ENCODE measurements around the gene AMBRA1. TPM values are rescaled to one million over a fixed set of nuclear protein-coding genes. Genes with fewer than 3 reads are reported as not detected.

AMBRA1 gene
- total and polyA plus RNA-seq, 2 of the 8 experiments (the other 6 are each of a cell fraction or from before 2014, with no cell fraction given), result 14.2 to 37.4 TPM

DNA sequence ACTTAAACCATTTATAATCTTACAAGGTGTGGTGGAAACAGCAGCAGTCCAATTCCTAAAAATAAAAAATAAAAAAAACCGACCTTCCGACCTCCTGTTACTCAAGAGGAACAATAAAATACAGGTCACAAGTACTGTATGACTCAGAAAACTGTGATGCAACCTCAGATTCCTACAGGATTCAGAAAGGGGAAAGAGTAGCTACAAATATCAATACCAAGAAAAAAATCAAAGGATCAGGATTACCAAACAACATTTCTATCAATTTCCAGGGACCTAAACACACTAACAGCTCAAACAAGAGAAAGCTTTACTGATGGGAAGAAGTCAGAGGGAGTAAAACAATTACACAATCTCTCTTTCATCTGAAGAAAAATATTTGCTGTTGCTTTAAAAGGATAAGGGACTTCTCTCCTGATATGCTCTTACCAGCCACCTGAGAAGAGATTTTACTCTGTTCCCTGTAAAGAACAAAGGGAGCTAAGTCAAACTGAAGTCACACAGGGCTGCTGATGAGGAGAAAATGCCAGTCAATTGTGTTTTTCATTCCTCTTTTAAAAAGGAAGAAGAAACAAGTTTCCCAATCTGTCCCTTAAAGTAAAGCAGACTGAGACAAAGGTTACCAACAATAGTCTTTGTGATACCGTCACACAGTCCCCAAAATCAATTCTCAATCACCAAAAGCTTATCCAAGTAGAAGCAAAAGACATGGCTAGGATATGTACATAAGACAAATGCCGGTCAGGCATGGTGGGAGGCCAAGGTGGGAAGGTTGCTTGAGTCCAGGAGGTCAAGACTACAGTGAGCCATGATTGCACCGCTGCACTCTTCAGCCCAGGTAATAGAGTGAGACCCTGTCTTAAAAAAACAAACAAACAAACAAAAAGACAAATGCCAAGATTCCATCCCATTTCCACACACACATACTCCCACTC is 39.3 kb downstream of the AMBRA1 start:
- peaks cover 5 to 72% of the 10 kb centered on the region in 2 experiments; a peak in 3 of 4 replicates for H3K79me2 ChIP-seq (ENCODE audit: control insufficient read depth in 1 of 2, insufficient read depth in 2 of 2, low read length in 2 of 2)
- ChIA-PET CTCF (ENCODE audit: partially characterized antibody) (interaction anchor here (0.8 to 1.6 kb wide), 6 partner anchors 12 to 202 kb away, joined by 3 to 6 read pairs (median 3); no protein-coding TSS in a partner anchor), POLR2A (ENCODE audit: partially characterized antibody) (interaction anchor here (0.6 to 1.1 kb wide), 3 partner anchors 12 to 40 kb away, joined by 3 to 7 read pairs (median 3); partner anchors contain the start of gene AMBRA1)
- H3K9me3 ChIP-seq (ENCODE audit: insufficient read depth in 2 of 2, low read depth in 1 of 2, low read length in 1 of 2), result no peaks in the 10 kb centered on the region
- H3K23me2 ChIP-seq (ENCODE audit: low read depth, low read length), result no peaks in the 10 kb centered on the region
- 0 out of 2 replicates have a peak overlapping the region, but pooled peaks have one; percentile 11 for H2BK5ac ChIP-seq (ENCODE audit: low read depth, low read length)
- no peak overlapping the region for H3K18ac ChIP-seq (ENCODE audit: extremely low read depth, low read length)
- no peak overlapping the region for H4K91ac ChIP-seq (replicated peaks; ENCODE audit: insufficient read length, low read length)
- no peak overlapping the region for H2AFZ ChIP-seq (ENCODE audit: low read length)
- H3K14ac ChIP-seq (ENCODE audit: insufficient read length), result no peak overlapping the region
- H3K9ac ChIP-seq (replicated peaks in 1 of 4; ENCODE audit: extremely low read depth in 1 of 4, low read depth in 3 of 4, low read length in 3 of 4), result no peak overlapping the region
- DNase-seq (ENCODE audit: low read depth in 1 of 2, low spot score in 2 of 2) (no peak), FAIRE-seq (no peak)
- WGBS, 2 experiments (ENCODE audit: extremely low coverage in 1 of 2, insufficient coverage in 1 of 2, insufficient read length in 1 of 2, insufficient replicate concordance in 2 of 2, low coverage in 1 of 2, low lambda C conversion rate in 2 of 2, missing lambda C conversion rate in 1 of 2), result 78% methylated on average over 5 of the region's 5 CpGs; no CpG with 5 or more reads in 1 of the 2 experiments
- H4K5ac ChIP-seq (ENCODE audit: insufficient read length, low read depth, low read length), result no peak overlapping the region
- no peak overlapping the region for H2BK120ac ChIP-seq (replicated peaks; ENCODE audit: low read depth, low read length)
- no peaks in the 10 kb centered on the region for H4K20me1 ChIP-seq (replicated peaks in 1 of 2; ENCODE audit: control insufficient read depth in 1 of 2, insufficient read depth in 2 of 2, low read length in 2 of 2)
- H3K27ac ChIP-seq (ENCODE audit: low read depth, low read length), result 0 out of 2 replicates have a peak overlapping the region, but pooled peaks have one; percentile 9
- no peak overlapping the region for H3K4me3 ChIP-seq (ENCODE audit: extremely low read depth in 1 of 4, insufficient read depth in 2 of 4, low read depth in 3 of 4, low read length in 4 of 4)
- H3K56ac ChIP-seq (replicated peaks; ENCODE audit: insufficient read length, low read depth, low read length), result no peak overlapping the region
- H3K4ac ChIP-seq (replicated peaks; ENCODE audit: insufficient read length, low read depth, low read length), result no peak overlapping the region
- no peaks in the 10 kb centered on the region; a peak in 1 of 8 replicates for H3K36me3 ChIP-seq (ENCODE audit: control insufficient read depth in 2 of 4, insufficient read depth in 4 of 4, low read length in 3 of 4)
- H3K23ac ChIP-seq (ENCODE audit: insufficient read length), result no peak overlapping the region
- TF ChIP-seq SAP30 (IDR thresholded peaks at IDR 0.05; ENCODE audit: insufficient read depth, insufficient replicate concordance, low read length) (no peak), CEBPB (IDR thresholded peaks at IDR 0.05; ENCODE audit: low read depth, low read length) (peak; percentile 69)
- peak overlapping the region; percentile 0 to 62; a peak in 2 of 4 replicates for H3K4me2 ChIP-seq (ENCODE audit: insufficient read depth in 1 of 2, low read depth in 2 of 2, low read length in 2 of 2)
- peak overlapping the region; percentile 43; the same call in 1 of the 2 replicates for H2AK5ac ChIP-seq (ENCODE audit: low read depth, low read length)
- peaks cover 0 to 11% (median 3%) of the 10 kb centered on the region in 4 experiments; a peak in 4 of 7 replicates for H3K4me1 ChIP-seq (replicated peaks in 1 of 4; ENCODE audit: control insufficient read depth in 3 of 4, insufficient read depth in 4 of 4, low read length in 3 of 4)
- no peak overlapping the region for H2BK15ac ChIP-seq (ENCODE audit: low read length)
- H3K27me3 ChIP-seq (replicated peaks in 1 of 4; ENCODE audit: control insufficient read depth in 3 of 4, extremely low read depth in 1 of 4, insufficient read depth in 3 of 4, low read length in 3 of 4), result no peaks in the 10 kb centered on the region
- no peak overlapping the region for H2BK12ac ChIP-seq (ENCODE audit: low read depth, low read length)
- H2BK20ac ChIP-seq (ENCODE audit: low read length), result no peak overlapping the region
- H3K79me1 ChIP-seq (ENCODE audit: low read depth, low read length), result peaks cover 3% of the 10 kb centered on the region; the same call in 1 of the 2 replicates
- H4K8ac ChIP-seq (ENCODE audit: extremely low read depth, insufficient read depth, low read length), result no peak overlapping the region

Measured in H1 (cell line).